Astrocyte (in vitro differentiated cells and primary cell): Measurements from ENCODE around the gene RBCK1. TPM values are rescaled to one million over a fixed set of nuclear protein-coding genes. Genes with fewer than 3 reads are reported as not detected.
A peak's percentile ranks its signal among the peaks of the same experiment; 100 is the strongest.
"Not testable (repeated sequence)": the region's sequence is repeated elsewhere in the genome, so short reads cannot be mapped to it uniquely, and the experiment has no call there.

ENCODE experiments used
- DNase-seq: peaks from one replicate; pipeline ENCODE4 v3.0.0-alpha.2; 2010; ENCODE audit warnings: low read depth
- FAIRE-seq: peaks from 2 replicates; lab custom pipeline; 2011; peaks lifted over from hg19 to GRCh38; lab: Jason Lieb, UNC
- H2AFZ ChIP-seq: 2 replicates; pipeline ENCODE4 v1.6.0; 2012; ENCODE audit warnings: low read depth, low read length, inconsistent platforms
- H3K27ac ChIP-seq: 2 replicates; pipeline ENCODE4 v1.5.1; 2011; ENCODE audit warnings: low read depth, low read length, inconsistent platforms
- H3K27me3 ChIP-seq: 2 replicates; pipeline ENCODE4 v1.6.0; 2011; ENCODE audit warnings: low read length, inconsistent platforms; ENCODE audit not compliant: insufficient read depth
- H3K36me3 ChIP-seq: 2 replicates; pipeline ENCODE4 v1.5.1; 2011; ENCODE audit warnings: low read length, inconsistent platforms; ENCODE audit not compliant: insufficient read depth
- H3K4me1 ChIP-seq: 2 replicates; pipeline ENCODE4 v1.5.1; 2011; ENCODE audit warnings: low read length, inconsistent platforms; ENCODE audit not compliant: insufficient read depth
- H3K4me2 ChIP-seq: 2 replicates; pipeline ENCODE4 v1.6.0; 2012; ENCODE audit warnings: low read length, inconsistent platforms
- H3K4me3 ChIP-seq: 2 replicates; pipeline ENCODE4 v1.5.1; 2011; ENCODE audit warnings: low read depth, mild to moderate bottlenecking, low read length, inconsistent platforms; ENCODE audit not compliant: insufficient read depth
- H3K79me2 ChIP-seq: 2 replicates; pipeline ENCODE4 v1.6.0; 2012; ENCODE audit warnings: mild to moderate bottlenecking, low read length, inconsistent platforms; ENCODE audit not compliant: insufficient read depth
- H3K9ac ChIP-seq: 2 replicates; pipeline ENCODE4 v1.6.0; 2012; ENCODE audit warnings: mild to moderate bottlenecking, low read length, inconsistent platforms
- H3K9me3 ChIP-seq: 2 replicates; pipeline ENCODE4 v1.5.1; 2012; ENCODE audit warnings: low read depth, mild to moderate bottlenecking, low read length, inconsistent platforms; ENCODE audit not compliant: insufficient read depth
- H4K20me1 ChIP-seq: 2 replicates; pipeline ENCODE4 v1.6.0; 2012; ENCODE audit warnings: low read length, inconsistent platforms; ENCODE audit not compliant: insufficient read depth
- H3K27ac Mint-ChIP-seq: one replicate; pipeline ENCODE4 v1.8.0; 2021; ENCODE audit warnings: mild to moderate bottlenecking, mixed read lengths; ENCODE audit not compliant: unreplicated experiment
- H3K27me3 Mint-ChIP-seq: one replicate; pipeline ENCODE4 v1.8.0; 2021; ENCODE audit warnings: low read depth, mixed read lengths; ENCODE audit not compliant: unreplicated experiment
- H3K36me3 Mint-ChIP-seq: one replicate; pipeline ENCODE4 v1.8.0; 2021; ENCODE audit warnings: low read depth, mixed read lengths; ENCODE audit not compliant: unreplicated experiment
- H3K4me1 Mint-ChIP-seq: one replicate; pipeline ENCODE4 v1.8.0; 2021; ENCODE audit warnings: low read depth, mixed read lengths; ENCODE audit not compliant: unreplicated experiment
- H3K4me3 Mint-ChIP-seq: one replicate; pipeline ENCODE4 v1.8.0; 2021; ENCODE audit warnings: mild to moderate bottlenecking, moderate library complexity, mixed read lengths; ENCODE audit not compliant: unreplicated experiment
- H3K9me3 Mint-ChIP-seq: one replicate; pipeline ENCODE4 v1.8.0; 2021; ENCODE audit warnings: mild to moderate bottlenecking, mixed read lengths; ENCODE audit not compliant: unreplicated experiment
- EZH2 ChIP-seq: IDR thresholded peaks from 2 replicates; pipeline ENCODE4 v1.6.1; 2012; ENCODE audit warnings: mild to moderate bottlenecking, low read length, inconsistent platforms; ENCODE audit not compliant: insufficient read depth
- total RNA-seq: library from RNA; stranded (reverse); gene quantifications from 2 replicates; pipeline ENCODE4 v1.2.1, GENCODE V29; 2021
- TF ChIP-seq, protein P1 (sequence below): IDR thresholded peaks from 2 replicates; pipeline ENCODE4 v1.5.1; 2011; ENCODE audit warnings: low read depth, mild to moderate bottlenecking, inconsistent platforms, low read length, moderate library complexity; ENCODE audit not compliant: insufficient read depth

The RBCK1 gene
- total RNA-seq, 1 donor from 2014 or later = 124 TPM

DNA sequence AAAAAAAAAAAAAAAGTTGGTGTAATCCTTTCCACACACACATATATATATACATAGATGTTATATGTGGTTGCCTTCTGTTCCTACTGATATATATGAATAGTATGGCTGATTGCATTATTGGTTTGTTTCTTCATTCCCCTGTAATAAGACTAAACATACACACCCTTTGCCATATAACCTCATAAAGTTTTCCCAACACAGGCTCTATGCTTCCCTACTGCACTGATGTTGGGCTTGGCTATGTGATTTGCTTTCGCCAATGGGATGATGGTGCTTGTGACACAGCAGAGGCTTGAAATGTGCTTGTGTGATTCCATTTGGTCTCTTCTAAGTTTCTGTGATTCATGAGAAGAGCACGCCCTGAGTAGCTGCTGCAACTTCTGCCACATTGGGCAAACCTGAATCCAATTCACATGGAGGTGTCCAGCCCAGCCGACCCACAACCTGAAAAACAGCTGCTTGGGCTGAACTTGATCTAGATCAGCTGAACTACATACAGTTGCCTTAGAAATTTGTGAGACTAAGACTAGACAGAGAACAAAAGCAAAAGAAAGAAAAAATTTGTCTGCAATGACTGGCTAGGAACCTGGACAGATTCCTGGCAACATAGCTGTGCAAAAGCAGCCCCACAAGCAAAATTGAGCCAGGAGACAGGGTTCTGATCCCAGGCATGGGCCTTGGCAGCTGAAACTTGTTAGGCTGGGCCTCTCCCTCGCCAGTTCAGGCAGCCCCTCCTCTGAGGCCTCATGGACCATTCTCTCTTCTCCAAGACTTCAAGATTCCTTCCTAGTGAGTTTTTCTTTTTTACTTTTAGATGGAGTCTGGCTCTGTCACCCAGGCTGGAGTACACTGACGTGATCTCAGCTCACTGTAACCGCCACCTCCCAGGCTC is 67.6 kb downstream of the RBCK1 start:
- no peak overlapping the region for H2AFZ ChIP-seq
- H3K4me3 Mint-ChIP-seq = no peak overlapping the region
- peaks cover 19% of the 10 kb centered on the region for H3K36me3 ChIP-seq
- H3K4me2 ChIP-seq = no peak overlapping the region
- H3K4me3 ChIP-seq = no peak overlapping the region
- H3K36me3 Mint-ChIP-seq = peaks cover 39% of the 10 kb centered on the region
- peaks cover 8% of the 10 kb centered on the region for H3K9me3 Mint-ChIP-seq
- FAIRE-seq = no peak
- no peaks in the 10 kb centered on the region for H3K27me3 ChIP-seq
- H3K27ac Mint-ChIP-seq = peak overlapping the region; percentile 68
- no peak overlapping the region for H3K9ac ChIP-seq
- no peak for DNase-seq
- no peak for TF ChIP-seq EZH2
- TF ChIP-seq, protein P1, sequence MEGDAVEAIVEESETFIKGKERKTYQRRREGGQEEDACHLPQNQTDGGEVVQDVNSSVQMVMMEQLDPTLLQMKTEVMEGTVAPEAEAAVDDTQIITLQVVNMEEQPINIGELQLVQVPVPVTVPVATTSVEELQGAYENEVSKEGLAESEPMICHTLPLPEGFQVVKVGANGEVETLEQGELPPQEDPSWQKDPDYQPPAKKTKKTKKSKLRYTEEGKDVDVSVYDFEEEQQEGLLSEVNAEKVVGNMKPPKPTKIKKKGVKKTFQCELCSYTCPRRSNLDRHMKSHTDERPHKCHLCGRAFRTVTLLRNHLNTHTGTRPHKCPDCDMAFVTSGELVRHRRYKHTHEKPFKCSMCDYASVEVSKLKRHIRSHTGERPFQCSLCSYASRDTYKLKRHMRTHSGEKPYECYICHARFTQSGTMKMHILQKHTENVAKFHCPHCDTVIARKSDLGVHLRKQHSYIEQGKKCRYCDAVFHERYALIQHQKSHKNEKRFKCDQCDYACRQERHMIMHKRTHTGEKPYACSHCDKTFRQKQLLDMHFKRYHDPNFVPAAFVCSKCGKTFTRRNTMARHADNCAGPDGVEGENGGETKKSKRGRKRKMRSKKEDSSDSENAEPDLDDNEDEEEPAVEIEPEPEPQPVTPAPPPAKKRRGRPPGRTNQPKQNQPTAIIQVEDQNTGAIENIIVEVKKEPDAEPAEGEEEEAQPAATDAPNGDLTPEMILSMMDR = no peak
- H3K4me1 ChIP-seq = peaks cover 4% of the 10 kb centered on the region
- H3K27ac ChIP-seq = no peak overlapping the region
- no peaks in the 10 kb centered on the region for H3K79me2 ChIP-seq
- no peaks in the 10 kb centered on the region for H3K9me3 ChIP-seq
- peaks cover 16% of the 10 kb centered on the region for H3K4me1 Mint-ChIP-seq
- H4K20me1 ChIP-seq = peaks cover 27% of the 10 kb centered on the region
- no peaks in the 10 kb centered on the region for H3K27me3 Mint-ChIP-seq

DNA sequence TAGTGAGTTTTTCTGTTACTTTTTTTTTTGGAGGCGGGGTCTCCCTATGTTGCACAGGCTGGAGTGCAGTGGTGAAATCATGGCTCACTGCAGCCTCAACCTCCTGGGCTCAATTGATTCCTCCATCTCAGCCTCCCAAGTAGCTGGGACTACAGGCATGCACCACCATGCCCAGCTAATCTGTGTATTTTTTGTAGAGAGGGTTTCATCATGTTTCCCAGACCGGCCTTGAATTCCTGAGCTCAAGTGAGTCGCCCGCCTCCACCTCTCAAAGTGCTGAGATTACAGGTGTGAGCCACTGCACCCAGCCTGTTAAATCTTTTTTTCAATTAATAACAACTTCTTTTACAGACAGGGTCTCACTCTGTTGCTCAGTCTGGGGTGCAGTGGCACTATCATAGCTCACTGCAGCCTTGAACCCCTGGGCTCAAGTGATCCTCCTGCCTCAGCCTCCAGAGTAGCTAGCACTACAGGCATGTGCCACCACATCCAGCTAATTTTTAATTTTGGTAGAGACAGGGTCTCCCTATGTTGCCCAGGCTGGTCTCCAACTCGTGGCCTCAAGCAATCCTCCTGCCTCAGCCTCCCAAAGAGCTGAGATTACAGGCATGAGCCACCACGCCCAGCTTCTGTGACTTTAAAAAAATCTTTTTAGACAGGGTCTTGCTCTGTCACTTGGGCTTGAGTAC is 68.6 kb downstream of the RBCK1 start:
- H3K4me3 Mint-ChIP-seq, H3K9me3 Mint-ChIP-seq, H3K4me2 ChIP-seq, DNase-seq, H3K27ac Mint-ChIP-seq, H3K79me2 ChIP-seq, H3K9ac ChIP-seq, H3K27ac ChIP-seq, H3K9me3 ChIP-seq, H3K27me3 Mint-ChIP-seq, H2AFZ ChIP-seq, H3K27me3 ChIP-seq, FAIRE-seq, H3K4me1 ChIP-seq, H3K4me3 ChIP-seq: not testable (repeated sequence)
- H3K36me3 ChIP-seq = peaks cover 26% of the 10 kb centered on the region
- peaks cover 27% of the 10 kb centered on the region for H4K20me1 ChIP-seq
- H3K4me1 Mint-ChIP-seq = peaks cover 16% of the 10 kb centered on the region
- H3K36me3 Mint-ChIP-seq = peaks cover 39% of the 10 kb centered on the region

DNA sequence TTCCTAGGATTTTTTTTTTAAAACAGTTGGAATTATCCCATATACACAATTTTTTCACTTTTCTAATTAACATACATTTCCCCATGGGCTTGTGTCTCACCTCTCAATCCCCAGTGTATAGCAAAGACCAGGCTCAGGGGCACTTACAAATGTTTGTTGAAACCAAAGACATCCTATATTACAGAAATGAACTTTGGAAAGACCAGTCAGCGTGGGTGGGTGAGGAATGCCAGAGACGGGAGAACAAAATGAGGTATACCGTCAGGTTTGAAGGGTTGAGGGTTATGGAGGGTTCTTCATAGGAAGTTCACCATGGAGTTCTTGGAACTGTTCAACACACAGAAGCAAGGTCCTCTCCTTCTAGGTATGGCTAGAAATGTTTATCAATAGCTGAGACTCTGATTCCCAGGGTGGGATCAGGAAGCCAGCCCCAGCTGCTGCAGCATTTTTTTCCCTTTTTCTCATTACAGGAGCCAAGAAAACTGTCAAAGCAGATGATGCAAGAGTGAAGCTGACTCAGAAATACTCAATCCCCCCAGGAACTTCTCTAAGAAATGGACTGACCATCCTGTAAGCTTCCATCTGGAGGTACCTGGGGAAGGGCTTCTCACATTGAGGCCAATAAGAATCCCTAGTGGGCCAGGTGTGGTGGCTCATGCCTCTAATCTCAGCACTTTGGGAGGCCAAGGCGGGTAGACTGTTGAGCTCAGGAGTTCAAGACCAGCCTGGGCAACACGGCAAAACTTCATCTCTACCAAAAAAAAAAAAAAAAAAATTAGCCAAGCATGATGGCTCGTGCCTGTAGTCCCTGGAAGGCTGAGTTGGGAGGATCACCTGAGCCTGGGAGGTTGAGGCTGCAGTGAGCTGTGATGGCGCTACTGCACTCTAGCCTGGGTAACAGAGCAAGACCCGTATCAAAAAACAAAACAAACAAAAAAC is 70.2 kb downstream of the RBCK1 start:
- Histone ChIP-seq H3K9ac (no peak overlapping the region), H3K9me3 (no peaks in the 10 kb centered on the region), H3K79me2 (no peaks in the 10 kb centered on the region), H3K4me3 (no peak overlapping the region), H3K36me3 (peaks cover 40% of the 10 kb centered on the region), H4K20me1 (peaks cover 27% of the 10 kb centered on the region), H2AFZ (no peak overlapping the region), H3K4me1 (peaks cover 4% of the 10 kb centered on the region), H3K27me3 (no peaks in the 10 kb centered on the region), H3K27ac (no peak overlapping the region), H3K4me2 (no peak overlapping the region)
- Mint-ChIP-seq H3K27ac (peak overlapping the region; percentile 94), H3K4me3 (peak overlapping the region; percentile 63), H3K36me3 (peaks cover 33% of the 10 kb centered on the region), H3K27me3 (no peaks in the 10 kb centered on the region), H3K4me1 (peaks cover 16% of the 10 kb centered on the region), H3K9me3 (no peaks in the 10 kb centered on the region)
- TF ChIP-seq, protein P1 = no peak
- no peak for TF ChIP-seq EZH2
- DNase-seq (peak; percentile 46), FAIRE-seq (no peak)
